Measurements from ENCODE around the gene ABCC1. TPM values are rescaled to one million over a fixed set of nuclear protein-coding genes. Genes with fewer than 3 reads are reported as not detected.
"Not testable (repeated sequence)": the region's sequence is repeated elsewhere in the genome, so short reads cannot be mapped to it uniquely, and the experiment has no call there.

The ABCC1 gene
- total and polyA plus RNA-seq, 2 donors = 11.6 to 18.1 TPM

- Histone ChIP-seq H3K9me3 (ENCODE audit: control insufficient read depth in 2 of 2, insufficient read depth in 1 of 2, low read length in 1 of 2) (no peaks in the 10 kb centered on the region), H3K36me3 (ENCODE audit: control insufficient read depth in 2 of 2, insufficient read depth in 2 of 2, low read length in 1 of 2) (no peaks in the 10 kb centered on the region), H3K4me3 (ENCODE audit: low read length in 2 of 2) (no peak overlapping the region), H3K27me3 (ENCODE audit: control insufficient read depth in 2 of 2, insufficient read depth in 1 of 2, low read length in 1 of 2) (no peaks in the 10 kb centered on the region), H3K4me1 (ENCODE audit: control insufficient read depth in 2 of 2, insufficient read depth in 2 of 2, low read length in 2 of 2) (no peaks in the 10 kb centered on the region), H3K27ac (ENCODE audit: low read depth in 1 of 2, low read length in 1 of 2) (no peak overlapping the region)
- DNase-seq (ENCODE audit: low read depth in 6 of 9, low spot score in 9 of 9) = no peak
Measured at GRCh38 chr16:15934991-15935390, 14.4 kb upstream of the ABCC1 start.

- over 99% methylated on average over 6 of the region's 6 CpGs for WGBS
- H3K4me3 ChIP-seq (ENCODE audit: low read length in 2 of 2); H3K27ac ChIP-seq (ENCODE audit: low read depth in 1 of 2, low read length in 1 of 2); H3K9me3 ChIP-seq (ENCODE audit: control insufficient read depth in 2 of 2, insufficient read depth in 1 of 2, low read length in 1 of 2); H3K27me3 ChIP-seq (ENCODE audit: control insufficient read depth in 2 of 2, insufficient read depth in 1 of 2, low read length in 1 of 2); DNase-seq (ENCODE audit: low read depth in 6 of 9, low spot score in 9 of 9); H3K36me3 ChIP-seq (ENCODE audit: control insufficient read depth in 2 of 2, insufficient read depth in 2 of 2, low read length in 1 of 2); H3K4me1 ChIP-seq (ENCODE audit: control insufficient read depth in 2 of 2, insufficient read depth in 2 of 2, low read length in 2 of 2): not testable (repeated sequence)
Measured at GRCh38 chr16:15936809-15937208, 12.6 kb upstream of the ABCC1 start.

GRCh38 chr16:15942931-15943690, 6.3 kb upstream of the ABCC1 start:
- Histone ChIP-seq H3K4me1 (ENCODE audit: control insufficient read depth in 2 of 2, insufficient read depth in 2 of 2, low read length in 2 of 2) (peaks cover 0 to 5% of the 10 kb centered on the region in 2 donors), H3K9me3 (ENCODE audit: control insufficient read depth in 2 of 2, insufficient read depth in 1 of 2, low read length in 1 of 2) (no peaks in the 10 kb centered on the region), H3K36me3 (ENCODE audit: control insufficient read depth in 2 of 2, insufficient read depth in 2 of 2, low read length in 1 of 2) (no peaks in the 10 kb centered on the region), H3K27me3 (ENCODE audit: control insufficient read depth in 2 of 2, insufficient read depth in 1 of 2, low read length in 1 of 2) (no peaks in the 10 kb centered on the region), H3K27ac (ENCODE audit: low read depth in 1 of 2, low read length in 1 of 2) (no peak overlapping the region), H3K4me3 (ENCODE audit: low read length in 2 of 2) (no peak overlapping the region)
- no peak for DNase-seq (ENCODE audit: low read depth in 6 of 9, low spot score in 9 of 9)
- WGBS = 52% methylated on average over 6 of the region's 6 CpGs

- WGBS = 94% methylated on average over 10 of the region's 10 CpGs
- no peak for DNase-seq (ENCODE audit: low read depth in 6 of 9, low spot score in 9 of 9)
- H3K4me1 ChIP-seq (ENCODE audit: control insufficient read depth in 2 of 2, insufficient read depth in 2 of 2, low read length in 2 of 2) = peaks cover 5 to 28% of the 10 kb centered on the region in 2 donors
- H3K27me3 ChIP-seq (ENCODE audit: control insufficient read depth in 2 of 2, insufficient read depth in 1 of 2, low read length in 1 of 2) = no peaks in the 10 kb centered on the region
- H3K9me3 ChIP-seq (ENCODE audit: control insufficient read depth in 2 of 2, insufficient read depth in 1 of 2, low read length in 1 of 2) = no peaks in the 10 kb centered on the region
- H3K27ac ChIP-seq (ENCODE audit: low read depth in 1 of 2, low read length in 1 of 2) = no peak overlapping the region
- H3K4me3 ChIP-seq (ENCODE audit: low read length in 2 of 2) = no peak overlapping the region
- no peaks in the 10 kb centered on the region for H3K36me3 ChIP-seq (ENCODE audit: control insufficient read depth in 2 of 2, insufficient read depth in 2 of 2, low read length in 1 of 2)
Measured at GRCh38 chr16:15946257-15947044, 3.0 kb upstream of the ABCC1 start.

- H3K27ac ChIP-seq (ENCODE audit: low read depth in 1 of 2, low read length in 1 of 2) = no peak overlapping the region
- peak in 1 of 9 donors; percentile 34 for DNase-seq (ENCODE audit: low read depth in 6 of 9, low spot score in 9 of 9)
- no peaks in the 10 kb centered on the region for H3K27me3 ChIP-seq (ENCODE audit: control insufficient read depth in 2 of 2, insufficient read depth in 1 of 2, low read length in 1 of 2)
- peaks cover 18 to 40% of the 10 kb centered on the region in 2 donors for H3K4me1 ChIP-seq (ENCODE audit: control insufficient read depth in 2 of 2, insufficient read depth in 2 of 2, low read length in 2 of 2)
- no peaks in the 10 kb centered on the region for H3K9me3 ChIP-seq (ENCODE audit: control insufficient read depth in 2 of 2, insufficient read depth in 1 of 2, low read length in 1 of 2)
- H3K4me3 ChIP-seq (ENCODE audit: low read length in 2 of 2) = no peak overlapping the region
- H3K36me3 ChIP-seq (ENCODE audit: control insufficient read depth in 2 of 2, insufficient read depth in 2 of 2, low read length in 1 of 2) = no peaks in the 10 kb centered on the region
- 57% methylated on average over 4 of the region's 4 CpGs for WGBS
Measured at GRCh38 chr16:15947983-15948509, 1.4 kb upstream of the ABCC1 start.

GRCh38 chr16:15948532-15949209, 745 bp upstream of the ABCC1 start:
- H3K9me3 ChIP-seq (ENCODE audit: control insufficient read depth in 2 of 2, insufficient read depth in 1 of 2, low read length in 1 of 2) = no peaks in the 10 kb centered on the region
- peaks cover 22 to 45% of the 10 kb centered on the region in 2 donors for H3K4me1 ChIP-seq (ENCODE audit: control insufficient read depth in 2 of 2, insufficient read depth in 2 of 2, low read length in 2 of 2)
- H3K27ac ChIP-seq (ENCODE audit: low read depth in 1 of 2, low read length in 1 of 2) = peak overlapping the region; percentile 58 to 66
- no peaks in the 10 kb centered on the region for H3K27me3 ChIP-seq (ENCODE audit: control insufficient read depth in 2 of 2, insufficient read depth in 1 of 2, low read length in 1 of 2)
- H3K36me3 ChIP-seq (ENCODE audit: control insufficient read depth in 2 of 2, insufficient read depth in 2 of 2, low read length in 1 of 2) = no peaks in the 10 kb centered on the region
- H3K4me3 ChIP-seq (ENCODE audit: low read length in 2 of 2) = peak overlapping the region; percentile 54 to 91
- DNase-seq (ENCODE audit: low read depth in 6 of 9, low spot score in 9 of 9) = peak in 1 of 9 donors; percentile 27
- WGBS = 70% methylated on average over 18 of the region's 18 CpGs

GRCh38 chr16:15950161-15950854, 892 bp downstream of the ABCC1 start:
- WGBS = under 1% methylated on average over 18 of the region's 18 CpGs
- peak in 3 of 9 donors; percentile 20 to 56 (median 24) for DNase-seq (ENCODE audit: low read depth in 6 of 9, low spot score in 9 of 9)
- Histone ChIP-seq H3K9me3 (ENCODE audit: control insufficient read depth in 2 of 2, insufficient read depth in 1 of 2, low read length in 1 of 2) (no peaks in the 10 kb centered on the region), H3K27me3 (ENCODE audit: control insufficient read depth in 2 of 2, insufficient read depth in 1 of 2, low read length in 1 of 2) (no peaks in the 10 kb centered on the region), H3K36me3 (ENCODE audit: control insufficient read depth in 2 of 2, insufficient read depth in 2 of 2, low read length in 1 of 2) (peaks cover 0 to under 1% of the 10 kb centered on the region in 2 donors), H3K4me1 (ENCODE audit: control insufficient read depth in 2 of 2, insufficient read depth in 2 of 2, low read length in 2 of 2) (peaks cover 31 to 61% of the 10 kb centered on the region in 2 donors), H3K27ac (ENCODE audit: low read depth in 1 of 2, low read length in 1 of 2) (peak overlapping the region; percentile 49 to 80), H3K4me3 (ENCODE audit: low read length in 2 of 2) (peak overlapping the region; percentile 73 to 91)

GRCh38 chr16:15950869-15951268, 1.5 kb downstream of the ABCC1 start:
- Histone ChIP-seq H3K27ac (ENCODE audit: low read depth in 1 of 2, low read length in 1 of 2) (peak overlapping the region; percentile 49 to 55), H3K27me3 (ENCODE audit: control insufficient read depth in 2 of 2, insufficient read depth in 1 of 2, low read length in 1 of 2) (no peaks in the 10 kb centered on the region), H3K4me1 (ENCODE audit: control insufficient read depth in 2 of 2, insufficient read depth in 2 of 2, low read length in 2 of 2) (peaks cover 31 to 65% of the 10 kb centered on the region in 2 donors), H3K9me3 (ENCODE audit: control insufficient read depth in 2 of 2, insufficient read depth in 1 of 2, low read length in 1 of 2) (no peaks in the 10 kb centered on the region), H3K4me3 (ENCODE audit: low read length in 2 of 2) (peak overlapping the region; percentile 73 to 91), H3K36me3 (ENCODE audit: control insufficient read depth in 2 of 2, insufficient read depth in 2 of 2, low read length in 1 of 2) (peaks cover 0 to 2% of the 10 kb centered on the region in 2 donors)
- peak in 1 of 9 donors; percentile 45 for DNase-seq (ENCODE audit: low read depth in 6 of 9, low spot score in 9 of 9)
